ENCODE data around the gene CNTN4.

GRCh38 chr3:2218816-2219215 is 120.2 kb downstream of the CNTN4 start:
- TF ChIP-seq CTCF (IDR thresholded peaks at IDR 0.05) (no peak), POLR2A (IDR thresholded peaks at IDR 0.05) (no peak)
